ENCODE results near the gene TEAD1. TPM values are rescaled to one million over a fixed set of nuclear protein-coding genes. Genes with fewer than 3 reads are reported as not detected.

TEAD1 gene
- total RNA-seq, 1 donor from 2014 or later: 107 TPM

- no peak for ATAC-seq (ENCODE audit: poor library complexity)
- no peak for DNase-seq
- intact Hi-C loops (cut with DNase I): no loop called here
Observed at GRCh38 chr11:12952094-12952493, 277.9 kb downstream of the TEAD1 start.

DNA sequence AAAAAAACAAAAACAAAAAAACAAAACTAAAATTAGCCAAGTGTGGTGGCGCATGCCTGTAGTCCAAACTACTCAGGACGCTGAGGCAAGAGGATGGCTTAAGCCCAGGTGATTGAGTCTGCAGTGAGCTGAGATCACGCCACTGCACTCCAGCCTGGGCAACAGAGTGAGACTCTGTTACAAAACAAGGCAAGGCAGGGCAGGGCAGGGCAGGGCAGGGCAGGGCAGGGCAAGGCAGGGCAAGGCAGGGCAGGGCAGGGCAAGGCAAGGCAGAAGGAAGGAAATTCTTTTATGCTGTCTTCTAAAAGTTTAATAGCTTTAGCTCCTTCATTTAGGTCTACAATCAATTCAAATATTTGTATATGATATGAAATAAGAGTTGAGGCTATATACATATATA, 284.8 kb downstream of the TEAD1 start:
- ATAC-seq (ENCODE audit: poor library complexity): no peak
- no peak for DNase-seq
- intact Hi-C loops (cut with DNase I): no loop called here

- DNase-seq (no peak), ATAC-seq (ENCODE audit: poor library complexity) (no peak)
- intact Hi-C loops (cut with DNase I): loop anchor here (5.0 to 10.0 kb wide), 3 partner anchors 193 to 381 kb away; no protein-coding TSS in a partner anchor
Observed at GRCh38 chr11:12961615-12962014, 287.4 kb downstream of the TEAD1 start.

- intact Hi-C loops (cut with DNase I): loop anchor here (5.0 to 10.0 kb wide), 3 partner anchors 192 to 380 kb away; no protein-coding TSS in a partner anchor
- DNase-seq (no peak), ATAC-seq (ENCODE audit: poor library complexity) (no peak)
Observed at GRCh38 chr11:12962306-12962705, 288.1 kb downstream of the TEAD1 start.

DNA sequence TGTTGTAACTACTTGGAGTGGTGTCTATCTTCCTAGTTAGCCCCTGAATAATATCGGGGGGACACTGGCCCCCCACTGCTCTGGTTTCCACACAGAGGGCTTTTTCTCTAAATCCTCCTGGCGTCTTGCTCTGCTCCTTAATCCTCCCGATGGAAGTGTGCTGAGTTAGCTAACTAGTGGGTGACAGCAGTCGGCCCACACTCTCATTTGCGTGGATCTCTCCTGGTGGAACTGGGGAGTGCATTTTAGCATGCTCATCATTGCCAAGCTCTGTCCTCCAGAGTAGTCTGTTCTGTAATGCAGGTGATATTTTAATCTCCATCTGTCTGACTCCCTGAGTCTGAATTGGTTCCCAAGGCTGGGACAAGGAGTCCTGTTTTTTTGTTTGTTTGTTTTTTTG, 288.8 kb downstream of the TEAD1 start:
- no peak for ATAC-seq (ENCODE audit: poor library complexity)
- no peak for DNase-seq
- intact Hi-C loops (cut with DNase I): loop anchor here (5.0 to 10.0 kb wide), 3 partner anchors 192 to 379 kb away; no protein-coding TSS in a partner anchor

- intact Hi-C loops (cut with DNase I): loop anchor here (5.0 to 10.0 kb wide), 3 partner anchors 191 to 378 kb away; no protein-coding TSS in a partner anchor
- ATAC-seq (ENCODE audit: poor library complexity): peak; percentile 92
- DNase-seq: peak; percentile 65
Observed at GRCh38 chr11:12963792-12964536, 289.7 kb downstream of the TEAD1 start.

DNA sequence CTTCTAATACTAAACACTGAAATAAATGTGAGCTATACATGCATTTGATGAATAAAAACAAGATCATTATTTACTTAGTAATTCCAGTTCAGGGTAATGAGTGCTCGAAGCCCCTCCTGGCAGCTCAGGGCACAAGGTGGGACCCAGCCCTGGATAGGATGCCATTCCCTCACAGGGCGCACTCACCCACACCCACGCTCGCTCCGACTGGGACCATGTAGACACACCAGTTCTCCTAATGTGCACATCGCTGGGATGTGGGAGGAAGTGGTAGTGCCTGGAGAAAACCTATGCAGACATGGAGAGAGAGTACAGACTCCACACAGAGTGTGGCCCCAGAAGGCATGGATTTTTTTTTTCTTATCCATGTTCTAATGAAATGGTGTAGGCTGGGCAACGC, 290.4 kb downstream of the TEAD1 start:
- ATAC-seq (ENCODE audit: poor library complexity): no peak
- DNase-seq: no peak
- intact Hi-C loops (cut with DNase I): loop anchor here (5.0 to 10.0 kb wide), 3 partner anchors 190 to 378 kb away; no protein-coding TSS in a partner anchor

GRCh38 chr11:12966002-12966401, 291.8 kb downstream of the TEAD1 start:
- intact Hi-C loops (cut with DNase I): loop anchor here (10.0 kb wide), 1 partner anchor 189 kb away; no protein-coding TSS in a partner anchor

GRCh38 chr11:12968101-12968500, 293.9 kb downstream of the TEAD1 start:
- DNase-seq: no peak
- intact Hi-C loops (cut with DNase I): loop anchor here (10.0 kb wide), 1 partner anchor 187 kb away; no protein-coding TSS in a partner anchor
- ATAC-seq (ENCODE audit: poor library complexity): no peak

More at GRCh38 chr11:12966002-12966401, 291.8 kb downstream of the TEAD1 start:
- DNase-seq: no peak
- no peak for ATAC-seq (ENCODE audit: poor library complexity)

DNA sequence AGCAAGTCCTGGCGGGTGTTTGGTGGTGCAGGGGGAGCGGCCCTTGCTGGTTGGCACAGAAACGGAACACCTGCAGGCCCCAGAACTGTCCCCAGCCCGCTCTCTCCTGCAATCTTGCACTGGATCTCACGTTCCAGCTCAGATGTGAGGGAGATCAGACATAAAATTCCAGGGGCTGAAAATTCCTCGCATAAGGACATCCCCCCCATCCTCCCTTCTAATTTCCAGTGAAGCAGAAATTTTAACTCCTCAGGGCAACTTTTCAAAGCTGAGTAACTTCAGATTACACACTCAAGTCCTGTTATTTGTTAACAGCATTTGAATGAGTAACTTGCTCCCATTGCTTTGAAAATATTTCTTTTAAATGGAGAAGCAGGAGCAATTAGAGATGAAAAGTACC, 294.6 kb downstream of the TEAD1 start:
- DNase-seq (no peak), ATAC-seq (ENCODE audit: poor library complexity) (no peak)
- intact Hi-C loops (cut with DNase I): loop anchor here (10.0 kb wide), 1 partner anchor 186 kb away; no protein-coding TSS in a partner anchor

- no peak for DNase-seq
- no peak for ATAC-seq (ENCODE audit: poor library complexity)
- intact Hi-C loops (cut with DNase I): no loop called here
Observed at GRCh38 chr11:12971955-12972354, 297.7 kb downstream of the TEAD1 start.

DNA sequence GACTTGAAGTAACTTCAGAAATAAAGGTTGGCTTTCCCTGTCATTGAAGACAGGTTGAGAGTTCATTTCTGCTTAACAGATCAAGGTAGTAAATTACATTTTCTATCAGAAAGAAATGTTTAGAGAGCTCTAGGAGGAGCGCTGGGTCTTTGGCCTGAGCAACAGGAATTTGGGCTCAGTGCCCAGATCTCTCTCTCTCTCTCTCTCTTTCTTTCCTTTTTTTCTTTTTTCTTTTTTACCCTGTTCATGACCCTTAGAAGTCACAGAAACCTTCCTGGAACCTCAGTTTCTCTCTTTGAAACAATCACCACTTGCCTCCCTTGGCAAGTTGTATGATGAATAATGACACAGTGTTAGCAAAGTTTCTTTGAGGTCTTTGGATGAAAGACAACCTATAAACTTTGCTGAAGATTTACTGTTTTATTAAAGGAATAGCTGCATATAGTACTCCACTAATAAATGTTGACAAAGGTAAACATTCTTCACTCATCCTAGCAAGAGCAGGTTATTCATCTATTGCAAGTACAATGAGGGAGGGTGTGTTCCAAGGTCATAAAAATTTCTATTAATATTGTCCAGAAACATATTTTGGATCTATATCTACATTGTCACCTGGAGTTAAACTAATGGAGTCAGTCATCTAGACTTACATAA, 299.4 kb downstream of the TEAD1 start:
- no peak for DNase-seq
- intact Hi-C loops (cut with DNase I): no loop called here
- ATAC-seq (ENCODE audit: poor library complexity): no peak

GRCh38 chr11:12975195-12975594, 301.0 kb downstream of the TEAD1 start:
- intact Hi-C loops (cut with DNase I): no loop called here
- no peak for DNase-seq
- ATAC-seq (ENCODE audit: poor library complexity): no peak

DNA sequence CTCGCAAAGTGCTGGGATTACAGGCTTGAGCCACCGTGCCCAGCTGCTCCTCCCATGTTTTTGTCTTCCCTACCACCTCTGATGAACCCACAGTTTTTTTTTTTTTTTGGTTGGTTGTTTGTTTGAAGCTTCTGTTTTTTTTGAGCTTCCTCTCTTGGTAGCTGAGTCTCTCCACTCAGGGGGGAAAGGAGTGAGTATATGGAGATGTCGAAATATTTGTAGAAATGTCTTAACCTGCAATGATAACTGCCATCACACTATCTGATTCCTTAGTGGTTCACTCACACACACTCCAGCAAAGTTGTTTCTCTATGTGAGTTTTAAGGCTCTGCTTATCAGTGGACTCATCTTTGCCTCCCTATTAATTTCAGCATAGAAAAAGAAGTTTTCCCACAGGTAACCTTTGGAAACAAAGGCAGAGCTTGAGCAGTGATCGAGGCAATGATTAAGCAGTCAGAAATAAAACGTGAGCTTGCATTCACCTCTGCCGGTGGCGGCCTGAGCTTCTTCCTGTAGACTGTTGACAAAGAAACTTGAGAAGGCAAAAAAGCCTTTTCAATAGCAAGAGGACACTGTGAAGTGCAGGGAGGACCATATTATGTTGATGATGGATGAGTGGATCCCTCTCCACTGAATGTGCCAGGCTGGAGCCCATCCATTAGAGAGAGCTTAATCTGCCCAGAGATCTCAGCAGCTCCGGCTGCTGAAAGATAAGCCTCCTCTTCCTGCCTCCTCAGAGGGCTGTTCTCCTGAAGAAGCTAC, 305.9 kb downstream of the TEAD1 start:
- no peak for ATAC-seq (ENCODE audit: poor library complexity)
- intact Hi-C loops (cut with DNase I): no loop called here
- DNase-seq: no peak

DNA sequence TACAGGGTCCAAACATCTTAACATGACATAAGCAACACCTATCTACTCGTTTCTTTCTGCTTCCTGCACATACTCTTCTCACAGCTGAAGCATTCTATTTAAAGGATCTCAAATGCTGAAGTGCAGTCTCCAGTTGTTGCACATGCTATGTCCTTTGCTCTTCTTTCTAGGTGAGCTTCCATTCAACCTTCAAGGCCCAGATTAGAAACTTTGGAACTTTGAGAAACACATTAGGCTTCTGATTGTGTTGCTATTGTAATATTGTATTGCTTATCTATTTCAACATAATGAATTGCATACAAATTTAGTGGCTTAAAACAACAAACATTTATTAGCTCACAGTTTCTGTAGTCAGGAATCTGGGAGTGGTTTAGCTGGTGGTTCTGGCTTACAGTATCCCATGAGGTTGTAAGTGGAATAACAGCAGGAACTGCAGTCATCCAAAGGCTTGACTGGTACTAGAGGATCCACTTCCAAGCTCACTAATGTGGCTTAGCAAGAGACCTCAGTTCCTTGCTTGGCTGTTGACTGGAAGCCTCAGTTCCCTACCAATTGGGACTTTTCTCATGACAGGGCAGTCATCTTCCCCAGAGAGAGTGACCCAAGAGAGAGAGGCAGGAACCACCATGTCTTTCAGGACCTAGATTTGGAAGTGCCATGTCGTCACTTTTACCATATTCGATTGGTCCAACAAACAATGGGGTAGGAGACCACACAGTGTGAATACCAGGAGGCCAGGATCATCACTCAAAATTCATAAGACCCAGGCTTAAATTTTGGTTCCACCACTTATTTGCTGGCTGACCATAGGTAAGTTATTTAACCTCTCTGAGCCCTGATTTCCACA, 307.7 kb downstream of the TEAD1 start:
- intact Hi-C loops (cut with DNase I): no loop called here
- DNase-seq: no peak
- no peak for ATAC-seq (ENCODE audit: poor library complexity)

DNA sequence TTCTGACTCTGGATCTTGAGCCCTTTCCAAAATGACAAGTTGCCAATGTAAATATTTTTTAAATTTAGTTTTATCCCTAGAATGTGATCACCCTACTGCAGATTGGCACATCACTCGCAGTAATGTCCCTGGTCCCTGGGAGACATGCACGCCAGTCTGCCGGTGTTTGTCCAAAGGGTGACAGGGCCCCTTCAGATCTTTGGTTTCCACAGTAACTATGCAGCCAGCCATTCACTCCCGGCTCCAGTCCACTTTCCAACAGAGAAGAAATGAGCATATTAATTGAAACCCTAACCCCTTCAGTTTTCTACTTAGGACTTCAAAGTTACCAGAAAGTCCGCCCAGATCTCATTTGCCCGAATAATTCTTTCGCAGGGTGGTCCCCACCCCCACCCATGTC, 309.1 kb downstream of the TEAD1 start:
- DNase-seq: no peak
- intact Hi-C loops (cut with DNase I): no loop called here
- no peak for ATAC-seq (ENCODE audit: poor library complexity)

DNA sequence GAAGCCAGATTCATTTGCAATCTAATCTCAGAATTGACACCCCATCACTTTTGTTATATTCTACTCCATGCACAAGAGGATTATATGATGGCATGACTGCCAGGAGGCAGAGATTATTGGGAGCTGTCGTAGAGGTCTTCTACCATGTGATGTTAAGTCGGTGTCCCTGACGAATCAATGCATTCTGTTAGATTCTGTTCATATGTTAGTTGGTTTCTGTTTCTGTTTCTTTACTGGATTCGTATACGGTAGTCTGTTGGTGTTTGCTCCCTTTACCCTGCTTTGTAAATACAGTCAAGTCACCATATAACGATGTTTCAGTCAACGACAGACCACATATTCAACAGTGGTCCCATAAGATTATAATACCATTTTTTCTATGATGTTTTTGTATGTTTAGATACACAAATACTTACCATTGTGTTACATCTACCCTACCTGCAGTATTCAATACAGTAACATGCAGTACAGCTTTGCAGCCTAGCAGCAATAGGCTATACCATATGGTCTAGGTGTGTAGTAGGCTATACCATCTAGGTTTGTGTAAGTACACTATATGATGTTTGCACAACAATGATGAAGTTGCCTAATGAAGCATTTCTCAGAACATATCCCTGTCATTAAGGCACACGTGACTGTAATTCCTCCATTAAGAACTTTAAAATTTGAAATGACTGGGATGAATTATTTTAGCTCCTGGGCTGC, 312.1 kb downstream of the TEAD1 start:
- DNase-seq (no peak), ATAC-seq (ENCODE audit: poor library complexity) (no peak)
- intact Hi-C loops (cut with DNase I): no loop called here

Measured in Right ventricle myocardium superior (tissue), 1 donor.